Breast epithelium (tissue), 4 donors: ENCODE measurements around the gene CENPP. TPM values are rescaled to one million over a fixed set of nuclear protein-coding genes. Genes with fewer than 3 reads are reported as not detected.

Experiments used
- DNase-seq, 2 donors: peaks; one replicate each; pipeline ENCODE4 v3.0.0-alpha.2; 2019; ENCODE audit warnings: low spot score in 2 of 2
- H3K27ac ChIP-seq, 2 donors: fragments of 200-600 bp; sonication (generic) in 1 of 2; one replicate each; pipeline ENCODE4 v1.5.1; 2016 to 2019; ENCODE audit warnings: mild to moderate bottlenecking in 1 of 2
- H3K27me3 ChIP-seq, 2 donors: fragments of 200-600 bp; sonication (generic) in 1 of 2; one replicate each; pipeline versions ENCODE4 v1.5.1 to v1.6.0; 2017 to 2019; ENCODE audit warnings: control low read depth in 1 of 2, mild to moderate bottlenecking in 1 of 2
- H3K36me3 ChIP-seq: fragments of 200-600 bp; one replicate; pipeline ENCODE4 v1.5.1; 2019
- H3K4me1 ChIP-seq, 2 donors: fragments of 200-600 bp; sonication (generic); one replicate each; pipeline ENCODE4 v1.5.1; 2016 to 2019; ENCODE audit warnings: control low read depth in 1 of 2
- H3K4me3 ChIP-seq, 3 donors: fragments of 200-600 bp; sonication (generic); 1 replicate in 2 of 3; 2 replicates in 1 of 3; pipeline ENCODE4 v1.5.1; 2016 to 2019; ENCODE audit warnings: mild to moderate bottlenecking in 3 of 3, moderate library complexity in 2 of 3
- H3K9me3 ChIP-seq, 2 donors: fragments of 200-600 bp; sonication (generic) in 1 of 2; one replicate each; pipeline ENCODE4 v1.5.1; 2016 to 2019; ENCODE audit warnings: control low read depth in 1 of 2
- CTCF ChIP-seq, 3 donors: fragments of 450-650 bp; IDR thresholded peaks; one replicate each; pipeline ENCODE4 v1.5.1; 2016 to 2017; ENCODE audit warnings: antibody characterized with exemption in 3 of 3, mild to moderate bottlenecking in 3 of 3, moderate library complexity in 3 of 3
- POLR2A ChIP-seq: fragments of 450-650 bp; IDR thresholded peaks from one replicate; pipeline ENCODE4 v1.6.1; 2016; ENCODE audit warnings: antibody characterized with exemption, mild to moderate bottlenecking, moderate library complexity
- POLR2AphosphoS5 ChIP-seq, 3 donors: sonication (generic); formaldehyde crosslinking; IDR thresholded peaks; one replicate each; pipeline ENCODE4 v1.6.1; 2017; ENCODE audit warnings: antibody characterized with exemption in 3 of 3
- intact Hi-C: fragments of 100-400 bp; cut with DNase I; formaldehyde crosslinking; loops from one replicate; pipeline ENCODE4 v1.15.1; 2023; ENCODE audit warnings: low total_unique reads
- total RNA-seq, 3 donors: library from RNA; depleted of rRNA; stranded (reverse); fragments of >200 nt; gene quantifications; one replicate each; pipeline ENCODE4 v1.1.0, GENCODE V29; 2016

CENPP gene
- total RNA-seq, 3 donors from 2014 or later, result 3.9 to 6.1 (median 4.5) TPM

DNA sequence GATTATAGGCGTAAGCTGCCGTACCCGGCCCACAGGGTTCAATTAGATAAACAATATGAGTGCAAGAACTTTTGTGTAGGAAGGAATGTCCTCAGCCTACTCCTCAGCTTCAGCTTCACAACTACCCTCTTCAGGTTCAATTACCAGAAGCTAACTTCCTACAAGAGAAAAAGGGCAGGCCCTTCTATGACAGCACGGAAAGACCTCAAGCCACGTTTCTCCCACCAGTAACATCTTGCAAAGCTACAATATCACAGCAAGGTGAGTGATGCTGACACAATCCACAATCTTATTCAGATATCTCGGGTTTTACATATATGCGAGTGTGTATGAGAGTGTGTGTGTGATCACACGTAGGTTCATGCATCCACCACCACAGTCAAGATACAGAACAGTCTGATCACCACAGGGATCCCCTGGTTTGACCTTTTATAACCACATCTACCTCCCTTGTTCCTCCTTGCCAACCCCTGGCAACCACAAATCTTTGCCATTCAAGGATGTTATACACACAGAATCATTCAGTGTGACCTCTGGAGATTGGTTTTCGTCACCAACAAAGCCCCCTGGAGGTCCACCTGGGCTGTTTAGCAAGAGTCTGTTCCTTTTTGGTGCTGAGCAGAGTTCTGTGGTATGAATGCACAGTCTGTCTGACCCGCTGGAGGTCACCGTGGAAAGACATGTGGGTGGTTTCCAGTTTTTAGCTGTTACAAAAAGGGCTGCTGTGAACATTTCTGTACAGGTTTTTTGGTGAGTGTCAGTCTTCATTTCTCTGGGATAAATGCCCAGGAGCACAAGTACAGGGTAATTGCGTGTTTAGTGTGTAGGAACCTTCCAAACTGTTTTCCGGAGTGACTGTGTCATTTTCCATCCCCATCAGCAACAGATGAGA lies 305.9 kb downstream of the CENPP start:
- TF ChIP-seq POLR2A, result no peak
- TF ChIP-seq POLR2AphosphoS5 (IDR thresholded peaks at IDR 0.05), result no peak
- TF ChIP-seq CTCF (IDR thresholded peaks at IDR 0.05), result no peak
- Histone ChIP-seq H3K4me1 (no peaks in the 10 kb centered on the region), H3K4me3 (no peak overlapping the region), H3K27ac (no peak overlapping the region), H3K27me3 (no peaks in the 10 kb centered on the region), H3K36me3 (no peaks in the 10 kb centered on the region), H3K9me3 (no peaks in the 10 kb centered on the region)
- DNase-seq, result no peak
- intact Hi-C loops, result no loop called here

- Histone ChIP-seq H3K36me3 (no peaks in the 10 kb centered on the region), H3K27ac (no peak overlapping the region), H3K9me3 (no peaks in the 10 kb centered on the region), H3K27me3 (no peaks in the 10 kb centered on the region), H3K4me1 (no peaks in the 10 kb centered on the region), H3K4me3 (no peak overlapping the region)
- DNase-seq, result no peak
- intact Hi-C loops, result no loop called here
- no peak for TF ChIP-seq POLR2AphosphoS5 (IDR thresholded peaks at IDR 0.05)
Measured at GRCh38 chr9:92632641-92633040, 306.9 kb downstream of the CENPP start.

GRCh38 chr9:92633614-92634278 lies 308.0 kb downstream of the CENPP start:
- H3K27me3 ChIP-seq, result no peaks in the 10 kb centered on the region
- H3K4me3 ChIP-seq, result no peak overlapping the region
- intact Hi-C loops, result no loop called here
- TF ChIP-seq POLR2AphosphoS5 (IDR thresholded peaks at IDR 0.05), result no peak
- no peak for TF ChIP-seq POLR2A
- no peak for TF ChIP-seq CTCF (IDR thresholded peaks at IDR 0.05)
- no peaks in the 10 kb centered on the region for H3K36me3 ChIP-seq
- no peak for DNase-seq
- no peaks in the 10 kb centered on the region for H3K9me3 ChIP-seq
- H3K4me1 ChIP-seq, result no peaks in the 10 kb centered on the region
- H3K27ac ChIP-seq, result no peak overlapping the region

- Histone ChIP-seq H3K4me3 (no peak overlapping the region), H3K36me3 (no peaks in the 10 kb centered on the region), H3K9me3 (no peaks in the 10 kb centered on the region), H3K4me1 (no peaks in the 10 kb centered on the region), H3K27ac (peak overlapping the region in 1 of 2 donors; percentile 46), H3K27me3 (no peaks in the 10 kb centered on the region)
- DNase-seq, result peak; percentile 36 to 72
- intact Hi-C loops, result loop anchor here (5.0 kb wide), 1 partner anchor 308 kb away; the partner anchor contains the start of genes CENPP and NOL8
- peak; percentile 52 to 92 (median 83) for TF ChIP-seq CTCF (IDR thresholded peaks at IDR 0.05)
- peak in 1 of 3 donors; percentile 44 for TF ChIP-seq POLR2AphosphoS5 (IDR thresholded peaks at IDR 0.05)
- no peak for TF ChIP-seq POLR2A
Measured at GRCh38 chr9:92634712-92635605, 309.2 kb downstream of the CENPP start.

DNA sequence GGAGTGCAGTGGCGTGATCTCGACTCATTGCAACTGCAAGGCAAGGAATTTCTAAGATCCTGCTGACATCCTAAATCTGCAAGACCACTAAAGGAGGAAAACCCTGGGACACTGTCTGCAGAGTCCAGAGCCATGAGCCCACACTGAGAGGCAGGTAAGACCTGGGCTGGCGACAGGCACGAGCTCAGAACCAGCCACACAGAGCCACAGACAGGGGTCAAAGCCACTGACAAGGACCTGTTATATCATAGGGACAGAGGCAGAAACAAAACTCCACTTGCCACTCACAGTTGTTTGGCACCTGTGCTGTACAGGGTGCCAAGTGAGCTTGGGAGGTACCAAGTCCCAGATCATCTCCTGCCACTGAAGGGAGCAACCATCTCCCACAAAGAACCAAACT lies 310.0 kb downstream of the CENPP start:
- H3K9me3 ChIP-seq, result no peaks in the 10 kb centered on the region
- no peaks in the 10 kb centered on the region for H3K4me1 ChIP-seq
- intact Hi-C loops, result loop anchor here (5.0 kb wide), 1 partner anchor 308 kb away; the partner anchor contains the start of genes CENPP and NOL8
- TF ChIP-seq CTCF (IDR thresholded peaks at IDR 0.05) (no peak), POLR2A (no peak), POLR2AphosphoS5 (IDR thresholded peaks at IDR 0.05) (no peak)
- no peak overlapping the region for H3K27ac ChIP-seq
- no peak for DNase-seq
- no peaks in the 10 kb centered on the region for H3K27me3 ChIP-seq
- H3K4me3 ChIP-seq, result no peak overlapping the region
- H3K36me3 ChIP-seq, result no peaks in the 10 kb centered on the region
